ENCODE results near the gene CACNA1B.

The CACNA1B gene

DNA sequence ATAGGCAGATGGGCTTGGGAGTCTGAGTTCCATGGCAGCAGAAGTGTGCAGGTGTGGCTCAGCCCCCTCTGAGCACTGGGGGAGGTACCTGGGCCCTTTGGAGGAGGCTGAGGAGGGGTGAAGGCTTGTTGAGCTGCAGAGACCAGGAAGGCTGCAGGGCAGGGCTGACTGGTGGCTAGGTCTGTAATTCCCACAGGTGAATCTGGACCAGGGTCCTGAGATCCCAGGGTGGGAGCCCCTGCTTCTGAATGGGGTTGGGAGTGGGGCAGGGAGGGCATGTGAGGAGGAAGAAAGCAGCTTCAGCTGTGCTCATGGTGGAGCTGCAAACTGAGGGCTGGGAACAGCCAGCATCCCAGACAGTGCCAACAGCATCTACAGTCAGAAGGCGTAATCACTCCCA, 111.1 kb downstream of the CACNA1B start:
- in situ Hi-C loops (cut with MboI; ENCODE audit: low sequenced_read_pairs, unreplicated experiment): no loop called here
- TF ChIP-seq, protein P1, sequence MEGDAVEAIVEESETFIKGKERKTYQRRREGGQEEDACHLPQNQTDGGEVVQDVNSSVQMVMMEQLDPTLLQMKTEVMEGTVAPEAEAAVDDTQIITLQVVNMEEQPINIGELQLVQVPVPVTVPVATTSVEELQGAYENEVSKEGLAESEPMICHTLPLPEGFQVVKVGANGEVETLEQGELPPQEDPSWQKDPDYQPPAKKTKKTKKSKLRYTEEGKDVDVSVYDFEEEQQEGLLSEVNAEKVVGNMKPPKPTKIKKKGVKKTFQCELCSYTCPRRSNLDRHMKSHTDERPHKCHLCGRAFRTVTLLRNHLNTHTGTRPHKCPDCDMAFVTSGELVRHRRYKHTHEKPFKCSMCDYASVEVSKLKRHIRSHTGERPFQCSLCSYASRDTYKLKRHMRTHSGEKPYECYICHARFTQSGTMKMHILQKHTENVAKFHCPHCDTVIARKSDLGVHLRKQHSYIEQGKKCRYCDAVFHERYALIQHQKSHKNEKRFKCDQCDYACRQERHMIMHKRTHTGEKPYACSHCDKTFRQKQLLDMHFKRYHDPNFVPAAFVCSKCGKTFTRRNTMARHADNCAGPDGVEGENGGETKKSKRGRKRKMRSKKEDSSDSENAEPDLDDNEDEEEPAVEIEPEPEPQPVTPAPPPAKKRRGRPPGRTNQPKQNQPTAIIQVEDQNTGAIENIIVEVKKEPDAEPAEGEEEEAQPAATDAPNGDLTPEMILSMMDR (IDR thresholded peaks at IDR 0.05; ENCODE audit: borderline replicate concordance, control extremely low read depth, extremely low read depth, insufficient read depth, missing control alignments): no peak
- DNase-seq (ENCODE audit: low spot score): no peak

- DNase-seq (ENCODE audit: low spot score): no peak
- in situ Hi-C loops (cut with MboI; ENCODE audit: low sequenced_read_pairs, unreplicated experiment): no loop called here
- TF ChIP-seq, protein P1 (IDR thresholded peaks at IDR 0.05; ENCODE audit: borderline replicate concordance, control extremely low read depth, extremely low read depth, insufficient read depth, missing control alignments): no peak
Measured at GRCh38 chr9:137989156-137989555, 111.6 kb downstream of the CACNA1B start.

DNA sequence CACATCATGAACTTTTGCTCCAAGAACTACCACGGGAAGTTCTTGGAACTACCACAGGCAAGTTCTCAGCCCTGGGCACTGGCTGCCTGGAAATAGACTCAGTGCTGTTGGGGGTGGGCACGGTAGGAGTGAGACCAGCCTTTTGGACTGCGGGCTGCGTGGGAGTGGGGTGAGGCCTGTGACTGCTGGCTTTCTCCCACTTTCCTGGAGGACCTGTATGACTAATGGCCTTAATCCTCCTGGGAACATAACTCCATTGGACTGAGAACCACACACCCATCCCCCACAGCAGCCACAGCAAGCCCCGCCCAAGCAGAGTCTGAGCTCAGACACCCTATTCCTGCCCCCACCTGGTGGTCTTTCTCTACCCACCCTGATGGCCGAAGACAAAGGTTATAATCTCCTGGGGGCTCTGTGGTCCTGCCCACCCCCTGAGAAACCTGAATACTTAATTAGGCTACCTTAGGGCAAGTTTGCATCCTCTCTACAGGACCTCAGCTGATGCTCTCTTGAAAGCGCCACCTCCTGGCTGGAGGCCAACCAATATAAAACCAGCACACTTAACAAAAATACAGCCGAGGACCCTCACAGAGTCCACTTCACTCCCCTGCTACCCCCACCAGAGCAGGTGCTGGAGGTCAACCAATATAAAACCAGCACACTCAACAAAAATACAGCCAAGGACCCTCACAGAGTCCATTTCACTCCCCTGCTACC, 112.6 kb downstream of the CACNA1B start:
- in situ Hi-C loops (cut with MboI; ENCODE audit: low sequenced_read_pairs, unreplicated experiment): no loop called here
- TF ChIP-seq, protein P1 (IDR thresholded peaks at IDR 0.05; ENCODE audit: borderline replicate concordance, control extremely low read depth, extremely low read depth, insufficient read depth, missing control alignments): no peak
- no peak for DNase-seq (ENCODE audit: low spot score)

DNA sequence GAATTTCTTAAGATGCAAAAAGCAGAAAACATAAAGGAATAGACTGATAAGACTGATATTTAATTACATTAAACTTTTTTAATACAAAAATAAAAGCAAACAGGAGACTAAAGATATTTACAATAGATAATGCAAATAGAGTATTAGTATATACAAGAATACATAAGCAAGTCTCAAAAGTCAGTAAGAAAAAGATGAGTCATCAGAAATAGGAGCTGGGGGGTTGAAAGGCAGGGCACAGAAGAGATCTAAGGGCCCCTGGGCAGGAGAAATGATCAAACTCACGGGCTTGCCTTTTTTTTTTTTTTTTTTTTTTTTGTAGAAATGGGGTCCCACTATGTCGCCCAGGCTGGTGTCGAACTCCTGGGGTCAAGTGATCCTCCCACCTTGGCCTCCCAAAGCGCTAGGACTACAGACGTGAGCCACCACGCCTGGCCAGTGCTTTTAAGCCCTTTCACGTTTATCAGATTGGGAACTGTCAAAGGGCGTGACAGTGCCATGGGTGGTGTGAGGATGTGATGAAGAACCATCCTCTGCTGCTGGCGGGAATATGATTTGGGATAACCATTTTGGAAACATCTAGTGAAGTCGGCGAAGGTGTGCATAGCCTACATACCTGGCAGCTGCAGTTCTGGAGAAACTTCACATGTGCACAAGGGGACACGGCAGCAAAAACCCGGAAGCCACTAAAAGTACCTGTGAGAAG, 126.1 kb downstream of the CACNA1B start:
- in situ Hi-C loops (cut with MboI; ENCODE audit: low sequenced_read_pairs, unreplicated experiment): no loop called here
- DNase-seq (ENCODE audit: low spot score): no peak
- TF ChIP-seq, protein P1 (IDR thresholded peaks at IDR 0.05; ENCODE audit: borderline replicate concordance, control extremely low read depth, extremely low read depth, insufficient read depth, missing control alignments): no peak

- TF ChIP-seq, protein P1 (IDR thresholded peaks at IDR 0.05; ENCODE audit: borderline replicate concordance, control extremely low read depth, extremely low read depth, insufficient read depth, missing control alignments): no peak
- in situ Hi-C loops (cut with MboI; ENCODE audit: low sequenced_read_pairs, unreplicated experiment): no loop called here
- DNase-seq (ENCODE audit: low spot score): no peak
Measured at GRCh38 chr9:138006576-138007233, 129.1 kb downstream of the CACNA1B start.

- no peak for DNase-seq (ENCODE audit: low spot score)
- TF ChIP-seq, protein P1 (IDR thresholded peaks at IDR 0.05; ENCODE audit: borderline replicate concordance, control extremely low read depth, extremely low read depth, insufficient read depth, missing control alignments): no peak
- in situ Hi-C loops (cut with MboI; ENCODE audit: low sequenced_read_pairs, unreplicated experiment): no loop called here
Measured at GRCh38 chr9:138007566-138007917, 130.0 kb downstream of the CACNA1B start.
